ENCODE data around the gene GTPBP6.
"Not testable (repeated sequence)": the region's sequence is repeated elsewhere in the genome, so short reads cannot be mapped to it uniquely, and the experiment has no call there.

DNA sequence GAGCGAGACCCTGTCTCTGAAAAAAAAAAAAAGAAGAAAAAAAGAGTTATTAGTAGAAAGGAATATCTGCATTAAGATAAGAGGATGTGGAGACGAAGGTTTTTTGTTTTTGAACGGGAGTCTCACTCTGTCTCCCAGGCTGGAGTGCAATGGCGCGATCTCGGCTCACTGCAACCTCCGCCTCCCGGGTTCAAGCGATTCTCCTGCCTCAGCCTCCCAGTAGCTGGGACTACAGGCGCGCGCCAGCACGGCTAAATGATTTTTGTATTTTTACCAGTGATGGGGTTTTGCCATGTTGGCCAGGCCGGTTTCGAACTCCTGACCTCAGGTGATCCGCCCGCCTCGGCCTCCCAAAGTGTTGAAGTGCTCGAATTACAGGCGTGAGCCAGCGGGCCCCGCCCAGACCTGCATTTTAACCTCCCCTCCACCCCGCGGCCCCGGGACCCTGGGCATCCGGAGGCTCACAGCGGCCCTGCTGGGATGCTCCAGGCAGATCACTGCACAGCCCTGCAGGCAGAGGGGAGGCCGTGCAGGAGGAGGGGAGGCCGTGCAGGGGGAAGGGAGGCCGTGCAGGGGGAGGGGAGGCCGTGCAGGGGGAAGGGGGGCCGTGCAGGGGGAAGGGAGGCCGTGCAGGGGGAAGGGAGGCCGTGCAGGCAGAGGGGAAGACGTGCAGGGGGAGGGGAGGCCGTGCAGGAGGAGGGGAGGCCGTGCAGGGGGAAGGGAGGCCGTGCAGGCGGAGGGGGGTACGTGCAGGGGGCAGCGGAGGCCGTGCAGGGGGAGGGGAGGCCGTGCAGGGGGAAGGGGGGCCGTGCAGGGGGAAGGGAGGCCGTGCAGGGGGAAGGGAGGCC is 38.6 kb downstream of the GTPBP6 start:
- TF ChIP-seq, protein P1, sequence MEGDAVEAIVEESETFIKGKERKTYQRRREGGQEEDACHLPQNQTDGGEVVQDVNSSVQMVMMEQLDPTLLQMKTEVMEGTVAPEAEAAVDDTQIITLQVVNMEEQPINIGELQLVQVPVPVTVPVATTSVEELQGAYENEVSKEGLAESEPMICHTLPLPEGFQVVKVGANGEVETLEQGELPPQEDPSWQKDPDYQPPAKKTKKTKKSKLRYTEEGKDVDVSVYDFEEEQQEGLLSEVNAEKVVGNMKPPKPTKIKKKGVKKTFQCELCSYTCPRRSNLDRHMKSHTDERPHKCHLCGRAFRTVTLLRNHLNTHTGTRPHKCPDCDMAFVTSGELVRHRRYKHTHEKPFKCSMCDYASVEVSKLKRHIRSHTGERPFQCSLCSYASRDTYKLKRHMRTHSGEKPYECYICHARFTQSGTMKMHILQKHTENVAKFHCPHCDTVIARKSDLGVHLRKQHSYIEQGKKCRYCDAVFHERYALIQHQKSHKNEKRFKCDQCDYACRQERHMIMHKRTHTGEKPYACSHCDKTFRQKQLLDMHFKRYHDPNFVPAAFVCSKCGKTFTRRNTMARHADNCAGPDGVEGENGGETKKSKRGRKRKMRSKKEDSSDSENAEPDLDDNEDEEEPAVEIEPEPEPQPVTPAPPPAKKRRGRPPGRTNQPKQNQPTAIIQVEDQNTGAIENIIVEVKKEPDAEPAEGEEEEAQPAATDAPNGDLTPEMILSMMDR (IDR thresholded peaks at IDR 0.05; ENCODE audit: poor library complexity) = not testable (repeated sequence)
- TF ChIP-seq EZH2 (IDR thresholded peaks at IDR 0.05; ENCODE audit: borderline replicate concordance); EZH2phosphoT487 (IDR thresholded peaks at IDR 0.05; ENCODE audit: low read depth, severe bottlenecking, unreplicated experiment): not testable (repeated sequence)

All from hepatocyte (in vitro differentiated cells).